ELF-1 (cell line): ENCODE results near the gene SPAG7.

Source experiments
- DNase-seq: peaks from one replicate; pipeline ENCODE4 v3.0.0-alpha.2; 2016; ENCODE audit warnings: low read depth, low spot score

The SPAG7 gene, protein sequence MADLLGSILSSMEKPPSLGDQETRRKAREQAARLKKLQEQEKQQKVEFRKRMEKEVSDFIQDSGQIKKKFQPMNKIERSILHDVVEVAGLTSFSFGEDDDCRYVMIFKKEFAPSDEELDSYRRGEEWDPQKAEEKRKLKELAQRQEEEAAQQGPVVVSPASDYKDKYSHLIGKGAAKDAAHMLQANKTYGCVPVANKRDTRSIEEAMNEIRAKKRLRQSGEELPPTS

DNA sequence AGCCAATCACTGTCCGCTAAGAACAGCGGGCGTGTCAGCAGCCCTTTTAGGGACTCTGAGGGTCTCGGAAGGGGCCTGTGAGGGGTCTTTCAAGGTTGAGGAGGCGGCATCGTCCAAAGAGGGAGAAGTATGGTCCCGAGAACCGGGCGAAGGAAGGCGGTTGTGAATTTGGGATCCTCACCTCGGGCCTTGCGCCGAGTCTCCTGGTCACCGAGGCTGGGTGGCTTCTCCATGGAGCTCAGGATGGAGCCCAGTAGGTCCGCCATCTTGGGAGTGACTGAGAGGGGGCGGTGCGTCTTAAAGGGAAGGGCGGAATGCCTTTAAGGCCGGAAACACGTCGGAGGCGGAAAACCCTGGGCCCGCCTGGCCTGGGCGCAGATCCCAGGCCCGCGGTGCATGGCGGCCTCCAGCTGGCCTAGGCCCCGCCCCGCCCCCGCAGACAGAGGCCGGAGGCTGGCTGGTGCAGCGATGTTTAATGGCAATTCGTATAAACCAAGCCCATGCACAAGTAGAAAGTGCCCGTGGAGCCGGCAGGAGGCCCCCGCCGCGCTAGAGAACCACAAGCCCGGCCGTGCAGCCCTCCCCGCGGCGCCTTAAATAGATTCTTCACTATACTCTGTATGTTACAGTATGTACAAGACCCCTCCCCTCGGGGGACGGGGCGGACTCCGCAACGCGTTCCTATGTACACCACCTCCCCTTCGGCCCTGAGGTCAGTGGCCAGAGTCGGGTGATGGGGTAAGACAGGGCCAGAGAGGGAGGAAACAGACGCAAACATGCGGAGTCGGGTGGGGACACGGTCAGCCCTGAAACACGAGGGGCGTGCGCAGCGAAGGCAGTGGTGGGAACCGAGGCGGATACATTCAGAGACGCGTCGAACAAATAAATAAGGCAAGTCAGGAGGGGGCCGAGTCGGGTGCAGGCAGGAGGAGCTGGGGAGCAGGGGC, at the start of gene SPAG7:
Gene SPAG7 (minus strand): TSS at position 279 of the 947 bp plus-strand sequence. CDS start 13 bp downstream, at position 266.
- DNase-seq: peak; percentile 99

DNA sequence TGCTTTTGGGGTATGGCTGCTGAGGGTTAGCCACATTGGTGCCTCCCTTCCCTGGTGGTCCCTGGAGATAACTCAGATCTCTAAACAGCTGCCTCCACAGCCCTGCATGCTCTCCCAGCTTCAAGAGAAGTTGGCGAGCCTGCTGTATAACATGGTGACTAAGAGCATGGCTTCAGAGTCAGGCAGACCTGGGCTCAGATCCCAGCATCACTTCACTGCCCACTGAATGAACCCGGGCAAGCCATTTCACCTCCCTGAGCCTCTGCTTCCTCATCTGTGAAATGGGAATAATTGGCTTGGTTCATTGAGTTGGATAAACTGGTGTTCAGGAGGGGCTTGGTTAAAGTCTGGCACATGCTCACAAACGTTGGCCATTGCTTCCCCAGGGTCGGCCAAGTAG, 46.7 kb upstream of the SPAG7 start:
- DNase-seq: no peak

GRCh38 chr17:5011928-5012327, 44.3 kb upstream of the SPAG7 start:
- DNase-seq: no peak

GRCh38 chr17:5003214-5003867, 35.7 kb upstream of the SPAG7 start:
- DNase-seq: no peak

DNA sequence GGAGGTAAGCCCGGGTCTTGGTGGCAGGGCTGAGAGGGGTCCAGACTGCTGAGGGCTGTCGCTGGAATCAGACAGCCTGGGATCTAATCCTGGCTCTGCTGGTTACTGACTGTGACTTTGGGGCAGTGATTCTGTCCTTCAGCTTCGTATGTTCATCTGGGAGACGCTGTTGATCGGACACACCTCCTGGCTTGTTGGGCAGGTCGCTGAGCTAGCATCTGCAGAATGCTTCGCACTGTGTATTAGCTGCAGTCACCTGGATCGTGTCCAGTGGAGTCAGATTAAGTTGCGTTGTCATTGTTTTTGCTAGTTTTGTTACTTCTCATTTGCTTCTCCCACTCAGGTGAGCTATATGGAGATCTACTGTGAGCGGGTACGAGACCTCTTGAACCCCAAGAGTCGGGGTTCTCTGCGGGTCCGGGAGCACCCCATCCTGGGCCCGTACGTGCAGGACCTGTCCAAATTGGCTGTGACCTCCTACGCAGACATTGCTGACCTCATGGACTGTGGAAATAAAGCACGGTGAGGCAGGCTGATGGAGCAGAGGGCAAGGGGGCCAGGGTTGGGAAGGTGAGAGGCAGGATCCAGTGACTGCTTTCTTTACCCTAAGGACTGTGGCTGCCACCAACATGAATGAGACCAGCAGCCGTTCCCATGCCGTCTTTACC, 34.6 kb upstream of the SPAG7 start:
- DNase-seq: no peak

- peak; percentile 14 for DNase-seq
These were observed 32.6 kb upstream of the SPAG7 start for GRCh38 chr17:5000237-5000639.

DNA sequence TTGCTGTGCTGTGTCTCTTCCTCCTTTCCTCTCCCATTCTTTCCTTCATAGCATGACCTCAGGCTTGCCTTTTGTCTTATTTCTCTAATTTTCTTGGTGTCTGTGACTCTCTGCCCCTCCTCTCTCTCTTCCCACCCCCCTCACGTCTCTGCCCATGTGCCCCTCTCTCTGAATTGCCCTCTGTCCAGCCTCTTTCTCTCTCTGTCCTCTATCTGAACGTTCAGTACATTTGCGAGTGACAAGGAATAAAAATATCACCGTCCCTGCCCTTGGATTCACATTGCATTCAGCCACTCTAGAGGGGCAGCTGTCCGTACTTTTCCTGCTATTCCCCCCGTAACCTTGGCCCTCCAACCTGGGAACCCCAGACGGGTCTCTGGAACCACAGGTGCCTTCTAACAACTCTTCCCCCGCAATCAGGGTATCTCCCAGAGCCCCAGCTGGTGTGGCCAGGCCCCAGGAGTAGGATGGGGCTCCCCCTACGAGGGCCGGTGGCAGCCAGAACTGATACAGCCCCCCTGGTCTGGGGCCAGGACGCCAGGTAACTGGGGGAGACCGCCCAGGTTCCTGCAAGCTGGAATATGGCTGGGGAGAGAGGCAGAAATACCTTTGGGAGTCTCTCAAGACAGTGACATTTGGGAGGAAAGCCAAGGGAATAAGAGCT, 31.9 kb upstream of the SPAG7 start:
- DNase-seq: no peak

DNA sequence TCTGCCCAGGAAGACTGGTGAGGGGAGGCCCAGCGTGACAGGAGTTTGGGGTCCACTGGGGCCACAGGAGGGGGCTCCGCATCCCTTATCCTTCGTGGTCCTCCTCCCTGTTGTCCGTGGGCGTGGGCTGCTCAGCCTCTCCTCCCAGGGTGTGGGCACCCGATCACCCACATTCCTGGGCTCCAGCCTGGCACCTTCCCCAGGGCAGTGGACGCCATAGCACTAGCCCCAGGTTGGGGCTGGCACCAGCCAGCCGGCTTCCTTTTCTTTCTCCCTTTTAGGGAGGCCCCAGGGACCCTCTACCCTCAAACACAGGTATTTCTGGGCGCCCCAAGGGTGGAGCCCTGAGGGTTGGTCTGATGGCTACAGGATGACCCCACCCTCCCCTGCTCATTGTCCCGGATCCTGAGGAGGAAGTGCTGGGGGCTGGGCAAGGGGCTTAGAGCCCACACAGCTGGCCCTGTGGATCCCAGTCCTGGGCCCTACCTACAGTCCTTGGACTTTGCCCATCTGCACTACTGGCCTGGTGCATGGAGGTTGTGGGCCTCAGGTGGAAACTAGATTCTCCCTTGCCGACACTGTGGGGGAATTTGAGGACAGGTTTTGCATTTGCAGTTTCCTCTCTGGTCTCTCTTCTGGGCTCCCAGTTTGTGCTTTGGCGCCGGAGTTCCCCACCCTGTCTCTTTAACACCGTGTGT, 31.3 kb upstream of the SPAG7 start:
- DNase-seq: peak; percentile 20

GRCh38 chr17:4998027-4998731, 30.6 kb upstream of the SPAG7 start:
- peak; percentile 38 for DNase-seq

- DNase-seq: peak; percentile 95
These were observed 29.8 kb upstream of the SPAG7 start, which contains the start of the genes INCA1 and KIF1C for GRCh38 chr17:4997302-4998026. INCA1 (minus strand) TSS chr17:4997522; CDS start chr17:4994437, 3,085 bp downstream. KIF1C (plus strand) TSS chr17:4997950; CDS start chr17:5000247, 2,297 bp downstream.

- no peak for DNase-seq
These were observed 26.5 kb upstream of the SPAG7 start for GRCh38 chr17:4994081-4994595.

- DNase-seq: no peak
These were observed 20.4 kb upstream of the SPAG7 start for GRCh38 chr17:4987767-4988567.

DNA sequence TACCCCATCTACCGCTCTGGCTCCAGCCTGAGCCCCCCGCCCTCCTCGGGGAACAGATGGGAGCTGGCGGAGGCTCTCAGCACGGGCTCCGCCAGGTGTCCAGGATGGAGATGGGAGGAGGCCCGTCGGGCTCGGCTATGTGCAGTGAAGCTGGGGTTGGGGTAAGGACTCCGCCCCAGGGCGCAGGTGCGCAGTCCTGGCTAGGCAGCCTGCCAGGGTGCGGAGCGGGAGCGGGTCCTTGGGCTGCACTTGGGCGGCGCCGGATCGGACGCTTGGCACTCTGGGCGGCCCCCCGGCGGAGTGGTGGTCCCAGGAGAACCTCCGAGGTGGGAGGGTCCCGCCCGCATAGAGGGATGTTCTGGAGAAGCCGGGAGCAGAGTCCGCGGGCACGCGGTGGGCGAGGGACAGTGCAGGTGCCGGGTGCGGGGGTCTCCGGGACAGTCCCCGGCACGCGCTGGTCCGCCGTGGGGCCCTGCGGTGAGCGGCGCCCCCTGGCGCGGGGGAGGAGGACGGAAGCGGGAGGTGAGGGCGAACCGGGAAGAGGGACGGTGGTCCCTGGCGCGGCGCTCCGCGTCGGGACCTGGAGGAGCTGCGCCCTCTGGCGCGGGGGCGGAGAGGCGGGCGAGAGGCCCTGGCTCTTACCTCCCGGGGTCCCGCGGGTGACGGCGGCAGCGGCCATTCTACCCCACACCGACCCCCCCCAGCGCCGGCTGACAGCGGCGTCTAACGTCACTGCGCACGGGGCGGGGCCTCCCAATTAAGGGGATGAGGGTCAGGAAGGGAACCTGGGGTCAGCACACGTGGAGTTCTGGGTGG, 19.5 kb upstream of the SPAG7 start, which contains the start of gene CAMTA2:
Gene CAMTA2 (minus strand): TSS at position 725 of the 816 bp plus-strand sequence. CDS start 1,453 bp downstream, outside the sequence.
- DNase-seq: peak; percentile 85

GRCh38 chr17:4986403-4986802, 18.8 kb upstream of the SPAG7 start:
- DNase-seq: no peak

GRCh38 chr17:4982305-4982704, 14.7 kb upstream of the SPAG7 start:
- DNase-seq: no peak

DNA sequence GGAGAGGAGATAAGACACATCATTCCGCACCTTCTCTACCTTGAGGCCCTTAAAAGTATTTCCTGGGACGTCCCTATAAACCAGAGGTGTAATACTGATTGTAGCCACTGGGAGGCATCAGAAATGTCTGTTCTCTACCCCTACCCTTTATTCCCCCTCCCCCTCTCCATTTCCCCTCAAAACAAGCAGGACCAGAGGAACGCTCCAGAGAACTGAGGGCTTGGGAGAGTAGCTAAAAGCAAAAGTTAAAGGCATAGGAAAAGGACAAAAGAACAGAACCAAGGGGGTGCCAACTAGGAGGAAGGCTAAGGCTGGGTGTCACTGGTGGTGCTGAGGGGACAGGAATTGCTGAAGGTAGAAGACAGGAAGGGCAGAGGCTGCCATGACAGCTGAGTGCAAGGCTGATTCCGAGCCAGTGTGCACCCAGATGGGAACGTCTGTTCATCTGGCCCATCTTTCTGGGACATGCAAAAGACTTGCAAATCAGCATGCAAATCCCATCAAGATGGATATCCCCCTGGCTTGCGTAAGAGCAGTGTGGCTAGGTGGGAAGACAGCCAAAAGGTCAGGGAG, 13.1 kb upstream of the SPAG7 start:
- DNase-seq: peak; percentile 70

DNA sequence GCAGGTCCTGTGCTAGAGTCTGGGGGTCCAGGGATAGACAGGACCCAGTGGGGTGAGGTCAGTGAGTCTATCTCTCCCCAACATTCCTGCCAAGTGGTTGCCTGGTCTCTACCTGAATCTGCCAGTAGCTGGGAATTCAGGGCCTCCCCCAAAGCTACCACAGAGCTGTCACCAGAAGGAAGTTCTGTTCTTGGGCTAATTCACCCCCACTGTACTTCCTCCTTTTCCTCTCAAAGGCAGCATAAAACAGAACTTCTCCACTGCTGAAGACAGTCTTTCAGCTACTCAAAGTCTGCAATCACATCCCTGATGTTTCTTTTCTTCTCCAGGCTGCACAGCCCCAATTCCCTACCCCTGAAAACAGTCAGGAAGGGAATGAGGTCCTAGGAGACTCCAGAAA, 11.1 kb upstream of the SPAG7 start:
- no peak for DNase-seq
